ENCODE data around the gene HYI.
"Not testable (repeated sequence)": the region's sequence is repeated elsewhere in the genome, so short reads cannot be mapped to it uniquely, and the experiment has no call there.

The HYI gene

DNA sequence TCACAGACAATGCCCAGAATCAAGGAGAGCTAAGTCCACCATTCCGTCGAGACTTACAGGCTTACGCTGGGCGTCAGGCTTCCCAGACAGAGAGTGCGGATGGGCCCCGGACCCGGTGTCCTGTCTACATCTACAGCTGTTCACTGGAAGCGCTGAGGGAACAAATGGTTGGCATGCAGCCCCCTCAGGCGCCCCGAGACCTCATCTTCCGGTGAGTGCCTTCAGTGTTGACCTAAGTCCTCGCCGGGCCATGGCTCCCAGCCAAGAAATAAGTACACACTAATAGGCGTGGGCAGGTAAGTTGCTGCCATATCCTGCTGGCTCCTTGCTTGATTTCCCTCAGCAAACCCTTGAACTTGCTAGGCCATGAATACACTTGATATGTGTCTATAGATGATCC is 26.2 kb downstream of the HYI start:
- no peak for DNase-seq (ENCODE audit: low read depth)

DNA sequence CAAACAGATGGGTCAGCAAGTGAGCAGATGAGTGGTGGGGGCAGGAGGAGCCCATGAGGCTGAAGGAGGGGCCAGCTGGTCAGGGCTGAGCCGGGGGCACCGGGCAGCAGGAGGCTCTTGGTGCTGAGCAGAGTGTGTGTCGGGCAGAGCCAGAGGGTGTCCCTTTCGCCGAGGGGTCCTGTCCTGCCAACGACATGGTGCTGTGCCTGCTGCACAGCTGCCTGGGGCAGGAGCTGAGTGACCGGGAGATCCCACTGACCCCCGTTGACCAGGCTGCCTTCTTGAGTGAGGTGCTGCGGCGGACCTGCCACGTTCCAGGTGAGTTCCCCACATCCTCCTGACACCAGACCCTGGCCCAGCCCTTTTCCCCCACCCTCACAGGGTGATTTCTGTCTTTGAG is 27.5 kb downstream of the HYI start:
- no peak for DNase-seq (ENCODE audit: low read depth)

- no peak for DNase-seq (ENCODE audit: low read depth)
Measured at GRCh38 chr1:43425045-43425444, 28.7 kb downstream of the HYI start.

DNA sequence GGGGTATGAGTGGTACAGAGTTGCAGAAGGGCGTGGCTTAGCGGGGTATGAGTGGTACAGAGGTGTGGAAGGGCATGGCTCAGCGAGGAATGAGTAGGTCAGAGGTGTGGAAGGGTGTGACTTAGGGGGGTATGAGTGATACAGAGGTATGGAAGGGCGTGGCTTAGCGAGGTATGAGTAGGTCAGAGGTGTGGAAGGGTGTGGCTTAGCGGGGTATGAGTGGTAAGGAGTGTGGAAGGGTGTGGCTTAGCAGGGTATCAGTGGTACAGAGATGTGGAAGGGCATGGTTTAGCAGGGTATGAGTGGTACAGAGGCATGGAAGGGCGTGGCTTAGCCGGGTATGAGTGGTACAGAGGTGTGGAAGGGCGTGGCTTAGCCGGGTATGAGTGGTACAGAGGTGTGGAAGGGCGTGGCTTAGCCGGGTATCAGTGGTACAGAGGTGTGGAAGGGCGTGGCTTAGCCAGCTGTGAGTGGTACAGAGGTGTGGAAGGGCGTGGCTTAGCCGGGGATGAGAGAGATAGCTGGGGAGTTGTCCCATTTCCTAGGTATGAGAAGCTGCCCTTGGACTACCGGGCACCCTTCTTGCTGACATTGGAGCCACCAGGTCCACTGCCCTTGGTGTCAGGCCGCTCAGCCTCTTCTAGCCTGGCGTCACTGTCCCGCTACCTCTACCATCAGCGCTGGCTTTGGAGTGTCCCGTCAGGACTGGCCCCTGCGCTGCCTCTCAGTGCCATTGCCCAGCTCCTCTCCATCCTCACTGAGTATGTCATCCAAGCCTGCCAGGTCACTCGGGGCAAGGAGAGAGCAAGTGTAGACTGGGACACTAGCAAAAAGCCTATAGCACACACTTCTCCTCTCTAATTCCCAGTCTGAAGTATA is 29.8 kb downstream of the HYI start:
- no peak for DNase-seq (ENCODE audit: low read depth)

GRCh38 chr1:43422995-43423671 is 30.6 kb downstream of the HYI start:
- DNase-seq (ENCODE audit: low read depth): no peak

DNA sequence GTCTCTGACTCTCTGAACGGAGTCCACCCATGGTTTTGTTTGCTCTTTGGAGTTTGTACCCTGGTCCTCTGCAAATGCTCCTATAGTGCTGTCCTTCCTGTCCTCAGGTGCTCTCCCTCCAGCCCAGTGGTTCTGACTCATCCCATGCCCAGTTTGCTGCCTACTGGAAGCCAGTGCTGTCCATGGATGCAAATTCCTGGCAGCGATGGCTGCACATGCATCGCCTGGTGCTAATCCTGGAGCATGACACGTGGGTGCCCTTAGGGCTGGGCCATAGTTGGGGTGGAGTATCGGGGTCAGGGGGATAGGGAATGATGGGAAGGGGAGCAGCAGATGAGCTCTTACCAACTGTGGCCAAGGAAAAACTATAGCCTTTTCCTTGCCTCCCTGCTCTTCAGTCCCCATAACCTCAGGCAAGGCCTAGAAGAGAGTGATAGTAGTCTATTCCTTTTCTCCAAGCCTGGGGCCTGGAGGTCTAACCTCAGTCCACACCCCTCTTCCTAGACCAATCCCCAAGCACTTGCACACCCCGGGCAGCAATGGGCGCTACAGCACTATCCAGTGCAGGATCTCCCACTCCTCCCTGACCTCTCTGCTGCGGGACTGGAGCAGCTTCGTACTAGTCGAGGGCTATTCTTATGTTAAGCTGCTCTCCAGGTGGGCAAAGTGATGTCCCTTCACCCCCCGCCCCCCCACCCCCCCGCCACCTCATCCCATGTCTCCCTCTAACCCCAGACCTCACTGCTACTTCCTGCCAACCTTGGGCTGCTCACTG is 31.6 kb downstream of the HYI start:
- DNase-seq (ENCODE audit: low read depth): no peak

GRCh38 chr1:43421396-43421795 is 32.3 kb downstream of the HYI start:
- no peak for DNase-seq (ENCODE audit: low read depth)

- DNase-seq (ENCODE audit: low read depth): no peak
Measured at GRCh38 chr1:43420874-43421273, 32.9 kb downstream of the HYI start.

- DNase-seq (ENCODE audit: low read depth): no peak
Measured at GRCh38 chr1:43419627-43420425, 33.9 kb downstream of the HYI start.

DNA sequence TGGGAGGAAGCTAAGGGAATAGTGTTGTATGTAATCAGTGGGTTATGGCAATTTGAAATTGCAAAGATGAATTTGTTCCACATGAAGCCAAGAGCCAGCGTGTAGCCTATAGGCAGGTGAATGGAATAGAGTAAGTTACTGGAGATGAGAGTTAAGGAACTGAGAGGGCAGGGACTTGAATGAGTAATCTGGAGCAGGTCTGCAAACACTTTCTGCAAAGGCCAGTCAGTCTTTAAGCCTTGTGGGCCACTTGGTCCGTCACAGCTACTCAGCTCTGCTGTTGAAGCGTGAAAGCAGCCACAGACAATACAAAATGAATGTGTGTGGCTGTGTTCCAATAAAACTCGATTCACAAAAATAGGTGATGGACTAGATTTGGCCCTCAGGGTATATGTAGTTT is 34.9 kb downstream of the HYI start:
- DNase-seq (ENCODE audit: low read depth): no peak

- DNase-seq (ENCODE audit: low read depth): no peak
Measured at GRCh38 chr1:43415901-43416300, 37.8 kb downstream of the HYI start.

GRCh38 chr1:43414634-43415223 is 39.0 kb downstream of the HYI start:
- DNase-seq (ENCODE audit: low read depth): no peak

DNA sequence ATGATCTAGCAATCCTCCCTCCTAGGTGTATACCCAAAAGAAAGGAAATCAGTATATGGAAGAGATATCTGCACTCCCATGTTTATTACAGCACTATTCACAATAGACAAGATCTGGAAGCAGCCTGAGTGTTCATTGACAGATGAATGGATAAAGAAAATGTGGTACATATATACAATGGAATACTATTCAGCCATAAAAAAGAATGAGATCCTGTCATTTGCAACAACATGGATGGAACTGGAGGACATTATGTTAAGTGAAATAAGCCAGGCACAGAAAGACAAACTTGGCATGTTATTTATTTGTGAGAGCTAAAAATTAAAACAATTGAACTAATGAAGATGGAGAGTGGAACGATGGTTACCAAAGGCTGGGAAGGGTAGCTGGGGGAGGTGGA is 40.3 kb downstream of the HYI start:
- DNase-seq (ENCODE audit: low read depth): not testable (repeated sequence)

GRCh38 chr1:43410571-43410970 is 43.2 kb downstream of the HYI start:
- DNase-seq (ENCODE audit: low read depth): no peak

DNA sequence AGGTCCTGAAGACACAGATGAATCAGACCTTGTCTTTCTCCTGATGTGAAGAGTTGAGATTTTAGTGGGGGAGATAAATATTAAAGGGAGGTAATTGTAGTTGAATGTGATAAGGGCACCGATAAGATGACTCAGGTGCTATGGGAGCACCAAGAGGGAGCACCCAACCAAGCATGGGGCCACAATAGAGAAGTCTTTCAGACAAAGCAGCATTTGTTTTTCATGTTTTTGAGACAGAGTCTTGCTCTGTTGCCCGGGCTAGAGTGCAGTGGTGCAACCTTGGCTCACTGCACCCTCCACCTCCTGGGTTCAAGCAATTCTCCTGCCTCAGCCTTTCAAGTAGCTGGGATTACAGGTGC is 47.9 kb downstream of the HYI start:
- DNase-seq (ENCODE audit: low read depth): no peak

- no peak for DNase-seq (ENCODE audit: low read depth)
Measured at GRCh38 chr1:43405219-43405875, 48.4 kb downstream of the HYI start.

- DNase-seq (ENCODE audit: low read depth): no peak
Measured at GRCh38 chr1:43404353-43404752, 49.4 kb downstream of the HYI start.

DNA sequence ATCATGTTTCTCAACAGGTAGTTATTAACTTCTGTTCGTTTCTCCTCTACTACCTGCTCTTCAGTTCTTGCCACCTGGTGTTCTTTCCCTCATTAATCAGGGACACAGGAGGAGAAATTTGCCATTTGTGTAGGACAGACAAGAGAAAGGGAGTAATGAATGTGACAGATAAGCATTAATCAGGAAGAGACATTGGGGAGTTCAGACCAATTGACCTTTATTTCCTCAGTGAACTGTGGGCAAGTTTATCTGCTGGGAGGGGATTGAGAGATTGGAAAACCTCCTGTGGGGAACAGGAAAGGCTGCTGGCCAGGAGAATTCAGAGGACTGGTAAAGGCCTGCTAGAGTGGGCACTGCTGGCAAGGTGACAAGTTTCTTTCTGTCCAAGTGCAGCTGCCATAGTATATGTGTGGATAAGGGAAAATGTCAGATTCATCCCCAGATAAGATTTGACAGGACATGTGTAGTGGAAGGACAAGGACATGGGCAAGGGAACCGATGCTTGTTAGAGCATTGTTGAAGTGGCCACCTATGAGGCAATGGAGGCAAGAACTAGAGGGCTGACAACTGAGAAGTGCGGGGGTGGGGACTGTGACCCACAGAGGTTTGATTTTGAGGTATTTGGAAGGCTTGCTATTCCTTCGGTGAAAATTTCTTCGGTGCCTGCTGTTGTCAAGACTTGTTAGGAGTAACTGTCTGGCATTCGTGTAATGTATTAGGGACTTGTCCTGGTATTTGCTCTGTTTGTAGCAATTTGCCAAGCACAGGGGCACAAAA is 51.5 kb downstream of the HYI start:
- DNase-seq (ENCODE audit: low read depth): no peak
